CD14-positive monocyte (primary cell): ENCODE data around the gene RPL35. TPM values are rescaled to one million over a fixed set of nuclear protein-coding genes. Genes with fewer than 3 reads are reported as not detected.

Experiments
- DNase-seq, 3 donors: peaks; one replicate each; pipeline ENCODE4 v3.0.0-alpha.2; 2011 to 2022
- H2AFZ ChIP-seq: 2 replicates; pipeline ENCODE4 v1.6.0; 2012; ENCODE audit warnings: mild to moderate bottlenecking, low read depth, low read length, inconsistent platforms; ENCODE audit not compliant: insufficient read depth, poor library complexity, severe bottlenecking
- H3K27ac ChIP-seq, 2 donors: 1 replicate in 1 of 2; 2 replicates in 1 of 2; pipeline ENCODE4 v1.5.1; 2012 to 2013; ENCODE audit warnings: low read length in 2 of 2, control low read depth in 1 of 2, inconsistent platforms in 1 of 2, low read depth in 1 of 2, mild to moderate bottlenecking in 1 of 2
- H3K27me3 ChIP-seq, 2 donors: one replicate each; pipeline versions ENCODE4 v1.6.0 to v1.6.1; 2011 to 2013; ENCODE audit warnings: low read length in 2 of 2; ENCODE audit not compliant: control insufficient read depth in 2 of 2, insufficient read depth in 2 of 2
- H3K36me3 ChIP-seq, 2 donors: replicated peaks in 1 of 2; 1 replicate in 1 of 2; 2 replicates in 1 of 2; pipeline versions ENCODE4 v1.5.1 to v1.6.1; 2012 to 2013; ENCODE audit warnings: low read length in 2 of 2, control low read depth in 1 of 2, inconsistent platforms in 1 of 2, mild to moderate bottlenecking in 1 of 2; ENCODE audit not compliant: insufficient read depth in 2 of 2, control insufficient read depth in 1 of 2
- H3K4me1 ChIP-seq, 2 donors: 1 replicate in 1 of 2; 2 replicates in 1 of 2; pipeline versions ENCODE4 v1.5.1 to v1.6.1; 2012 to 2013; ENCODE audit warnings: low read length in 2 of 2, control low read depth in 1 of 2, inconsistent platforms in 1 of 2, mild to moderate bottlenecking in 1 of 2, moderate library complexity in 1 of 2; ENCODE audit not compliant: insufficient read depth in 2 of 2, control insufficient read depth in 1 of 2
- H3K4me2 ChIP-seq: replicated peaks from 2 replicates; pipeline ENCODE3; 2012; ENCODE audit warnings: low read length, moderate library complexity, mild to moderate bottlenecking; ENCODE audit not compliant: poor library complexity, severe bottlenecking; ENCODE audit errors: extremely low read depth
- H3K4me3 ChIP-seq, 3 experiments: fragments of 200-600 bp in 1 of 3; sonication (generic) in 1 of 3; replicated peaks in 1 of 3; 1 replicate in 2 of 3; 2 replicates in 1 of 3; pipeline ENCODE4 v1.5.1; 2011 to 2013; ENCODE audit warnings: low read length in 3 of 3, mild to moderate bottlenecking in 3 of 3, control low read depth in 2 of 3, low read depth in 2 of 3, inconsistent platforms in 1 of 3, moderate library complexity in 1 of 3
- H3K79me2 ChIP-seq: 2 replicates; pipeline ENCODE4 v1.6.0; 2012; ENCODE audit warnings: mild to moderate bottlenecking, control low read depth, inconsistent platforms, low read length, moderate library complexity; ENCODE audit not compliant: insufficient read depth
- H3K9ac ChIP-seq: 2 replicates; pipeline ENCODE4 v1.6.0; 2017; ENCODE audit warnings: low read length, mild to moderate bottlenecking; ENCODE audit not compliant: insufficient read depth, poor library complexity, severe bottlenecking
- H3K9me3 ChIP-seq, 2 donors: replicated peaks in 1 of 2; 1 replicate in 1 of 2; 2 replicates in 1 of 2; pipeline versions ENCODE4 v1.5.1 to v1.6.1; 2012 to 2013; ENCODE audit warnings: low read length in 2 of 2, control low read depth in 1 of 2; ENCODE audit not compliant: control insufficient read depth in 1 of 2, insufficient read depth in 1 of 2
- H4K20me1 ChIP-seq: 2 replicates; pipeline ENCODE4 v1.6.0; 2012; ENCODE audit warnings: mild to moderate bottlenecking, low read length, control low read depth, moderate library complexity; ENCODE audit not compliant: insufficient read depth
- H3K27ac Mint-ChIP-seq, 7 donors: one replicate each; pipeline ENCODE4 v1.8.0; 2020; ENCODE audit warnings: mild to moderate bottlenecking in 7 of 7, mixed read lengths in 7 of 7, moderate library complexity in 6 of 7, inconsistent platforms in 2 of 7
- H3K27me3 Mint-ChIP-seq, 3 donors: one replicate each; pipeline ENCODE4 v1.8.0; 2021 to 2022; ENCODE audit warnings: low read depth in 3 of 3, mild to moderate bottlenecking in 3 of 3, mixed read lengths in 3 of 3, moderate library complexity in 3 of 3, inconsistent platforms in 1 of 3
- H3K36me3 Mint-ChIP-seq, 2 donors: one replicate each; pipeline ENCODE4 v1.8.0; 2020; ENCODE audit warnings: mixed read lengths in 2 of 2, inconsistent platforms in 1 of 2, mild to moderate bottlenecking in 1 of 2
- H3K4me1 Mint-ChIP-seq: one replicate; pipeline ENCODE4 v1.8.0; 2020; ENCODE audit warnings: mild to moderate bottlenecking, mixed read lengths
- H3K4me3 Mint-ChIP-seq, 2 donors: one replicate each; pipeline ENCODE4 v1.8.0; 2020; ENCODE audit warnings: mild to moderate bottlenecking in 2 of 2, mixed read lengths in 2 of 2, moderate library complexity in 1 of 2
- H3K9me3 Mint-ChIP-seq, 7 donors: one replicate each; pipeline ENCODE4 v1.8.0; 2020 to 2022; ENCODE audit warnings: mixed read lengths in 7 of 7, mild to moderate bottlenecking in 6 of 7, moderate library complexity in 6 of 7, inconsistent platforms in 2 of 7
- WGBS: methylation state at CpG from one replicate; pipeline ENCODE4 v1.1.5; 2013; ENCODE audit warnings: missing lambda C conversion rate; ENCODE audit not compliant: insufficient coverage; 5-methylcytosine and 5-hydroxymethylcytosine counted together
- intact Hi-C, 2 donors: fragments of 100-400 bp; cut with micrococcal nuclease; formaldehyde crosslinking; loops; one replicate each; pipeline versions ENCODE4 v1.15.0 to v1.15.1; 2023
- polyA plus RNA-seq, 3 donors: library from polyadenylated mRNA; depleted of rRNA in 1 of 3; unstranded in 2 of 3; stranded (reverse) in 1 of 3; fragments of 300-500 nt in 2 of 3; fragments of >200 nt in 1 of 3; fragmentation: Illumina TruSeq in 2 of 3; gene quantifications; 1 replicate in 2 of 3; 2 replicates in 1 of 3; pipeline ENCODE4 v1.2.3, GENCODE V29; 2012 to 2021
- TF ChIP-seq, protein P1 (sequence below): fragments of 200-600 bp; IDR thresholded peaks from one replicate; pipeline ENCODE4 v1.8.0; 2022; ENCODE audit warnings: antibody characterized with exemption, mild to moderate bottlenecking

The RPL35 gene
- polyA plus RNA-seq, 3 donors, result 660 to 1,209 (median 828) TPM

DNA sequence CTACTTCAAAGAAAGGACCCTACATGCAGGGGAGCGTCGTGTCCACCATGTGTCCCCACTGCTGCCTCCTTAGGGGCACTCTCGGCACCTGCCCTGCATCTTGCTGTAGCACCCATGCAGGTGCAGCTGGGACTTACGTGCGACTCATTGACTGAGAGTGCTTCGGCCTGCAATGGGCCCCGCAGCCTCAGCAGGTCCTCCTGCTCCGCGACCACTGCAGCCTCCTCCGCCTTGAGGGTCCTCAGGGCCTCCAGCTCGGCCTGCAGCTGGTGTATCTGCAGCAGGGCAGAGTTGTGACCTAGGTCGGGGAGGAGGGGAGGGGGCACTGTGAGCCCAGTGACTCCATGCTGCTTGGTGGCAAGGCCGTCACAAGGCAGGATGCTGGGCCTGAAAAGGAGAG, 27.2 kb upstream of the RPL35 start:
- no peak overlapping the region for H3K4me3 Mint-ChIP-seq
- H3K4me1 Mint-ChIP-seq, result no peaks in the 10 kb centered on the region

DNA sequence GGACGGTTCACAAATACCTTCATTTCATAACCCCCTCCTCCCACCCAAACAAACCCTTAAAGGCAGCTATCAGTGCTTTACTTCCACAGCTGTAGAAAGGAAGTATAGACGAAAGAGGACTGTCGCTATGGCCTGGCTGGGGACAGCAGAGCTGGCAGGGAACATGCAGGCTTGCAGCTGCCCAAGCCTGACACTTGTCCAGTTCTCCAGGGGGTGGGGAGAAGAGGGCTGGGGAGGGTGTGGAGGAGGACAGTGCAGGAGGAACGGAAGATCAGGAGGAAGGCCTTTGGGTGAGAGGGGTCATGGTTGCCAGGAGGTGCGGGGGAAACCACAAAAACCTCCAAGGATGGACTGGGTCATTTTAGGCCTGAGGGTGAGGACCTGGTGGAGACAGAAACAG, 26.1 kb upstream of the RPL35 start:
- intact Hi-C loops, result no loop called here
- no peaks in the 10 kb centered on the region for H4K20me1 ChIP-seq
- no peaks in the 10 kb centered on the region for H3K4me1 ChIP-seq
- H3K4me2 ChIP-seq, result no peak overlapping the region
- no peaks in the 10 kb centered on the region for H3K79me2 ChIP-seq
- WGBS, result 86% methylated on average over 3 of the region's 5 CpGs
- Mint-ChIP-seq H3K9me3 (peaks cover 0 to 3% (median 0%) of the 10 kb centered on the region in 7 donors), H3K27me3 (peaks cover 0 to 1% (median 0%) of the 10 kb centered on the region in 3 donors), H3K4me3 (no peak overlapping the region), H3K36me3 (peaks cover 80 to 93% of the 10 kb centered on the region in 2 donors), H3K27ac (peak overlapping the region in 1 of 7 donors; percentile 12), H3K4me1 (no peaks in the 10 kb centered on the region)
- no peaks in the 10 kb centered on the region for H3K27me3 ChIP-seq
- H3K9me3 ChIP-seq, result no peaks in the 10 kb centered on the region
- DNase-seq, result no peak
- H3K36me3 ChIP-seq, result peaks cover 74 to 95% of the 10 kb centered on the region in 2 donors
- no peak overlapping the region for H3K9ac ChIP-seq
- H3K4me3 ChIP-seq, result no peak overlapping the region
- no peak overlapping the region for H3K27ac ChIP-seq
- H2AFZ ChIP-seq, result no peak overlapping the region
- TF ChIP-seq, protein P1, sequence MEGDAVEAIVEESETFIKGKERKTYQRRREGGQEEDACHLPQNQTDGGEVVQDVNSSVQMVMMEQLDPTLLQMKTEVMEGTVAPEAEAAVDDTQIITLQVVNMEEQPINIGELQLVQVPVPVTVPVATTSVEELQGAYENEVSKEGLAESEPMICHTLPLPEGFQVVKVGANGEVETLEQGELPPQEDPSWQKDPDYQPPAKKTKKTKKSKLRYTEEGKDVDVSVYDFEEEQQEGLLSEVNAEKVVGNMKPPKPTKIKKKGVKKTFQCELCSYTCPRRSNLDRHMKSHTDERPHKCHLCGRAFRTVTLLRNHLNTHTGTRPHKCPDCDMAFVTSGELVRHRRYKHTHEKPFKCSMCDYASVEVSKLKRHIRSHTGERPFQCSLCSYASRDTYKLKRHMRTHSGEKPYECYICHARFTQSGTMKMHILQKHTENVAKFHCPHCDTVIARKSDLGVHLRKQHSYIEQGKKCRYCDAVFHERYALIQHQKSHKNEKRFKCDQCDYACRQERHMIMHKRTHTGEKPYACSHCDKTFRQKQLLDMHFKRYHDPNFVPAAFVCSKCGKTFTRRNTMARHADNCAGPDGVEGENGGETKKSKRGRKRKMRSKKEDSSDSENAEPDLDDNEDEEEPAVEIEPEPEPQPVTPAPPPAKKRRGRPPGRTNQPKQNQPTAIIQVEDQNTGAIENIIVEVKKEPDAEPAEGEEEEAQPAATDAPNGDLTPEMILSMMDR, result no peak

More for the DNA sequence above, 27.2 kb upstream of the RPL35 start:
- Histone ChIP-seq H3K9me3 (no peaks in the 10 kb centered on the region), H3K27ac (no peak overlapping the region), H3K4me2 (no peak overlapping the region), H2AFZ (no peak overlapping the region), H3K4me1 (no peaks in the 10 kb centered on the region), H3K79me2 (no peaks in the 10 kb centered on the region), H4K20me1 (no peaks in the 10 kb centered on the region), H3K9ac (no peak overlapping the region), H3K36me3 (peaks cover 86 to 96% of the 10 kb centered on the region in 2 donors), H3K4me3 (no peak overlapping the region), H3K27me3 (no peaks in the 10 kb centered on the region)
- intact Hi-C loops, result no loop called here
- H3K9me3 Mint-ChIP-seq, result peaks cover 0 to 3% (median 0%) of the 10 kb centered on the region in 7 donors
- 98% methylated on average over 13 of the region's 13 CpGs for WGBS
- peaks cover 88 to 96% of the 10 kb centered on the region in 2 donors for H3K36me3 Mint-ChIP-seq
- TF ChIP-seq, protein P1, result no peak
- H3K27me3 Mint-ChIP-seq, result peaks cover 0 to 1% (median 0%) of the 10 kb centered on the region in 3 donors
- no peak for DNase-seq
- H3K27ac Mint-ChIP-seq, result peak overlapping the region in 1 of 7 donors; percentile 2
